Activated T-helper 1 cell treated with anti-CD3 and anti-CD28 coated beads, Interleukin-12 subunit alpha, Interleukin-12 subunit beta, Interleukin-2, Interleukin-4 antibody, amounts not matched to agents 30 ng/mL and 10 ng/mL and 1 ng/mL, durations not matched to agents 14 hours and 24 hours and 36 hours (primary cell): Measurements from ENCODE around the gene ORAI2. TPM values are rescaled to one million over a fixed set of nuclear protein-coding genes. Genes with fewer than 3 reads are reported as not detected.
A peak's percentile ranks its signal among the peaks of the same experiment; 100 is the strongest.
"Not testable (repeated sequence)": the region's sequence is repeated elsewhere in the genome, so short reads cannot be mapped to it uniquely, and the experiment has no call there.

Source experiments
- DNase-seq: peaks from one replicate; pipeline ENCODE4 v3.0.0; 2021; ENCODE audit warnings: low spot score
- H3K27ac Mint-ChIP-seq: one replicate; pipeline ENCODE4 v1.8.0; 2021; ENCODE audit warnings: mild to moderate bottlenecking, mixed read lengths
- H3K27me3 Mint-ChIP-seq: one replicate; pipeline ENCODE4 v1.8.0; 2022; ENCODE audit warnings: mild to moderate bottlenecking, moderate library complexity, mixed read lengths; ENCODE audit not compliant: insufficient read depth
- H3K36me3 Mint-ChIP-seq: one replicate; pipeline ENCODE4 v1.8.0; 2021; ENCODE audit warnings: low read depth, mixed read lengths
- H3K4me1 Mint-ChIP-seq: one replicate; pipeline ENCODE4 v1.8.0; 2021; ENCODE audit warnings: low read depth, mixed read lengths
- H3K4me3 Mint-ChIP-seq: one replicate; pipeline ENCODE4 v1.8.0; 2021; ENCODE audit warnings: mild to moderate bottlenecking, moderate library complexity, mixed read lengths
- H3K9me3 Mint-ChIP-seq: one replicate; pipeline ENCODE4 v1.8.0; 2021; ENCODE audit warnings: mixed read lengths
- intact Hi-C: fragments of 100-400 bp; cut with micrococcal nuclease; formaldehyde crosslinking; loops from one replicate; pipeline ENCODE4 v1.15.1; 2024
- total RNA-seq: library from RNA; stranded (reverse); gene quantifications from 2 replicates; pipeline ENCODE4 v1.2.3, GENCODE V29; 2022

The ORAI2 gene
- total RNA-seq, 1 donor from 2014 or later = 55.2 TPM

DNA sequence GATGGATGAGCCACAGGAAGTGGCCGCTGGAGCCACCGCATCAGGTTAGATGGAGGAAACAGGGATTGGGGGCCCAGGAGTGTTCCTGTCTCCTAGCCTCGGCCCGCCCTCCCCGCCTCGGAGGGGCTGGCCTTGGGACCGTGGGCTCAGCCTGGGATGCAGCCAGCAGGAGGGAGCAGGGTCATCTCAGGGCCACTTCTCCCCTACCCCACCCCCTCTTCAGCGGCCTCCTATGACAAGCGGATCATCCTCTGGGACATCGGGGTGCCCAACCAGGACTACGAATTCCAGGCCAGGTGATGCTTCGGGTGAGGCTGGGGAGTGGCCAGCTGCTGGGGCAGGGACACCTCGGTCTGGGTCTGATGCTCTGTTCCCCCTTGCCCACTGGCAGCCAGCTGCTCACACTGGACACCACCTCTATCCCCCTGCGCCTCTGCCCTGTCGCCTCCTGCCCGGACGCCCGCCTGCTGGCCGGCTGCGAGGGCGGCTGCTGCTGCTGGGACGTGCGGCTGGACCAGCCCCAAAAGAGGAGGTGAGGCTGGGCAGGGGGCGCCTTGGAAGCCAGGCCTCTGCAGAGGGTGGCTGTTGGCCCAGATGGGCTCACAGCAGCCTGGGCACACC lies 36.1 kb downstream of the ORAI2 start:
- Mint-ChIP-seq H3K9me3 (no peaks in the 10 kb centered on the region), H3K27me3 (no peaks in the 10 kb centered on the region), H3K4me1 (peaks cover 13% of the 10 kb centered on the region), H3K27ac (no peak overlapping the region), H3K36me3 (peaks cover 8% of the 10 kb centered on the region), H3K4me3 (no peak overlapping the region)
- no peak for DNase-seq
- intact Hi-C loops = no loop called here

DNA sequence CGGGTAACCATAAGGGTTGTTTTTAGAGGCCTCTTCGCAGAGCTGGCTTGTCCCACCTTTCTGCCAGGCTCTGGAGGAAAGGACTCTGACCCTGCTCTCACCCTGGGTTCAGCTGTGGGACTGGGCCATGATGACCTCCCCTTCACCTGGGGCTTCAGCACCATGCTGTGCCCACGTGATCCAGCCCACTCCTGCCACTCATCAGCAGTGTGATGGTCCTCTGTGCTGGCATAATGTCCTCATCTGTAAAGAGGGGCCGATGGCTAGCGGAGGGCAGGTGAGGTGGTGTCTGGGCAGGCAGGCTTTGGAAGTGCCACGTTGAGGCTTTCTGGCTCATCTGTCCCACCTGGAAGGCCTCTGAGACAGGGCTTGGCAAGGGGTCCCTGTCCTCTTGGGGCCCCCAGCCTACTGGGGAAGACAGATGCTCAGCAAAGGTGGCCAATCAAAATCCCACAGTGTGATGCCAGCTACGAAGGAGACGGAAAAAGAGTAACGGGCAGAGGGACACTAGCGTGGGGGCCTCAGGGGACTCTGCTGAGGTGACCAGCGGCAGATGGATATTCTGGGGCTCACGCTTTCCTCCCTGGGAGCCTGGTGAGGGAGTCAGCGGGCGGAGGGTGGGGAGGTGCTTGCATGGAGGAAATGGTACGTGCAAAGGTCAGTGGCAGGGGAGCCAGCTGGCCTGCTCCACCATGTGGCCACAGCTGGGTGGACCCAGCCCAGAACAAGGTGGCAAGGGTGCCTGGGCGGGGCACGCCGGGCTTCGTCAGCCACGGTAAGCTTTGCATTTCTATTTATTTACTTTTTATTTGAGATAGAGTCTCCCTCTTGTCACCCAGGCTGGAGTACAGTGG lies 36.8 kb downstream of the ORAI2 start:
- H3K27ac Mint-ChIP-seq = no peak overlapping the region
- intact Hi-C loops = no loop called here
- no peak for DNase-seq
- H3K36me3 Mint-ChIP-seq = peaks cover 8% of the 10 kb centered on the region
- no peaks in the 10 kb centered on the region for H3K27me3 Mint-ChIP-seq
- H3K4me1 Mint-ChIP-seq = peaks cover 13% of the 10 kb centered on the region
- no peak overlapping the region for H3K4me3 Mint-ChIP-seq
- no peaks in the 10 kb centered on the region for H3K9me3 Mint-ChIP-seq

DNA sequence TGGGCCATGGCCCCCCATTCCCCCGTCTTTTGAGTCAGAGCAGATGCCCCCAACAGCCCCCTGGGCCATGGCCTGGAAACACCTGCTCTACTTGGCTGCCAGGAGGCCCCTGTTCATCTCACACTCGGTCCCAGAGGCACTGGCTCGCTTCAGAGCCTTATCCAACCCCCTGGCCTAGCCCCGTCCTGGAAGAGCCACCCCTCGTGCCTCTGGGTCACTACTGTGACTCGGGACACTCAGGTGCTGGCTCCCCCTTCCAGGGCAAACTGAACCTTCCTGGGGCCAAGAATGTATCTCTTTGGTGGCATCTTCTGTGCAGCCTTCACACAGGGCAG lies 38.4 kb downstream of the ORAI2 start:
- Mint-ChIP-seq H3K4me3 (no peak overlapping the region), H3K36me3 (peaks cover 7% of the 10 kb centered on the region), H3K27me3 (no peaks in the 10 kb centered on the region), H3K27ac (no peak overlapping the region), H3K4me1 (peaks cover 4% of the 10 kb centered on the region), H3K9me3 (no peaks in the 10 kb centered on the region)
- DNase-seq = no peak
- intact Hi-C loops = no loop called here

DNA sequence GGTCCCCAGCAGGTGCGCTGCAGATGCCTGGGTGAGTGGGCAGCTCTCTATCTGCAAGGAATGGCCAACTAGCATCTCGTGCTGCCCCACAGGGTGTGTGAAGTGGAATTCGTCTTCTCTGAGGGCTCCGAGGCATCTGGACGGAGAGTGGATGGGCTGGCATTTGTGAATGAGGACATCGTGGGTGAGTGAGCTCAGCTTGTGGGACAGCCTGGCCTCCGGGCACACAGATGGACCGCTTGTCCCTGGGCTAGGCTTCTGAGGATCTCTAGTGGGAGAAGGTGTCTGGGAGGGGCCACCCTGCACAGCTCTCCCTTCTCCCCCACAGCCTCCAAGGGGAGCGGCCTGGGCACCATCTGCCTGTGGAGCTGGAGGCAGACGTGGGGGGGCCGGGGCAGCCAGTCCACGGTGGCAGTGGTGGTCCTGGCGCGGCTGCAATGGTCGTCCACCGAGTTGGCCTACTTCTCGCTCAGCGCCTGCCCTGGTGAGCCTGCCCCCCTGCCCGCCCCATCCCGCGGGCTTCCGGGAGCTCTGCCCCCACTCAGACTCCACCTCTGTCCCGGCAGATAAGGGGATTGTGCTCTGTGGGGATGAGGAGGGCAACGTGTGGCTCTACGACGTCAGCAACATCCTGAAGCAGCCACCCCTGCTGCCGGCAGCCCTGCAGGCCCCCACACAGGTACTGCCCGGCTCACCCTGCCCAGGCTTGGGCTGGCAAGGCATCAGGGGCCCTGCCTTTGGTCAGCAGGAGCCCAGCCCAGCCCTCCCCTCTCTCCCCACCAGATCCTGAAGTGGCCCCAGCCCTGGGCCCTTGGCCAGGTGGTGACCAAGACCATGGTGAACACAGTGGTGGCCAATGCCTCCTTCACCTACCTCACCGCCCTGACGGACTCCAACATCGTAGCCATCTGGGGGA lies 39.0 kb downstream of the ORAI2 start:
- H3K4me3 Mint-ChIP-seq = no peak overlapping the region

DNA sequence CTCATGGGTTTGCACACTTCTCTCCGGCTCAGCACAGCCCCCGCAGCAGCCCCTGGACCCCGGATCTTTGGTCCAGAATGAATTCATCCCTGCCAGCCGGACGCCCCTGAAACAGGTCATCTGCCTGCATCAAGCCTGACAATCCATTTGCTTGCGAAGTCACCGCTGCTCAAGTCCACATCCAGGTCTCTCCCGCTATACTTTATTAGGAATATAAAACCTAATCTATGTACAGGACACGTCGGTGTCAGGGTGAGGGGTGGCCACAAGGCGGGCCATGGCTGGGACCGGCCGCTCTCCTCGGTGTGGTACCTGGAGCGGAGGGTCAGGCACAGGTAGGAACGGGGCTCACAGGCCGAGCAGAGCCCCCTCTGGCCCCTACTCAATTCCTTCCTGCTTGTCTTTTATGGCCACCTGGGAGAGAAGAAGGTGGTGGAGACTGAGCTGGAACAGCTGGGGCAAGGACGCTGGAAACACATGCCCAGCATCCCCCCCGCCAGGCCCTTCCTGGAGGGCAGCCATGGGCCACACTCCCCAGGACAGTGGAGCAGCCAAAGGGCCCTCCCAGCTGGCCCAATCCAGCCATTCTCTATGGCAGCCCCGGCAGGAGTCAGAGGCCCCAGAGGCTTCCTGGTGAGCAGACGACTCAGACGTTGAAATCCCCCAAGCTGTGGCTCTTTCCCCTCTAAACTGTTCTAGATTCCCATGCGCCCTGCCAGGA lies 40.1 kb downstream of the ORAI2 start:
- H3K36me3 Mint-ChIP-seq = peaks cover 7% of the 10 kb centered on the region
- no peak overlapping the region for H3K4me3 Mint-ChIP-seq
- H3K27ac Mint-ChIP-seq = no peak overlapping the region
- H3K9me3 Mint-ChIP-seq = no peaks in the 10 kb centered on the region
- no peak for DNase-seq
- H3K27me3 Mint-ChIP-seq = no peaks in the 10 kb centered on the region
- no peaks in the 10 kb centered on the region for H3K4me1 Mint-ChIP-seq
- intact Hi-C loops = no loop called here

More for the DNA sequence above, 39.0 kb downstream of the ORAI2 start:
- intact Hi-C loops = no loop called here
- H3K9me3 Mint-ChIP-seq = no peaks in the 10 kb centered on the region
- no peak for DNase-seq
- no peaks in the 10 kb centered on the region for H3K4me1 Mint-ChIP-seq
- no peak overlapping the region for H3K27ac Mint-ChIP-seq
- no peaks in the 10 kb centered on the region for H3K27me3 Mint-ChIP-seq
- H3K36me3 Mint-ChIP-seq = peaks cover 7% of the 10 kb centered on the region

DNA sequence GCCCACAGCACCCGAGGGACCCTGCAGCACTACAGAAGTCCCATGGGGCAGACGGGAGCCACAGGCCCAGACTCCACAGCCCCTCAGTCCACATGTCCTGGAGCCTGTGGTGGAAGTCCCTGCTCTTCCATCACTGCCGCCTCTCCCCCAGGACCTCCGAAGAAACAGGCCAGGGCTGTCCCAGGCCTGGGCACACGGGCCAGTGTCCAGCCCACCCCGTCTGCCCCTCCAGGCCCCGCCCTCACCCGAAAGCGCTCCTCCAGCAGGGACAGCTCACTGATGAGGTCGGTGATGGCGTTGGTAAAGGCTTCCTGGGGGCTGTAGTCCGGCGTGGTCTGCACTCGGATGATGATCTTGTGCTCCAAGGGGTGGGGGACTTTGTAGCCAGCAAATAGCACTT lies 40.7 kb downstream of the ORAI2 start:
- H3K9me3 Mint-ChIP-seq, H3K36me3 Mint-ChIP-seq, DNase-seq, H3K27me3 Mint-ChIP-seq, H3K4me1 Mint-ChIP-seq, H3K27ac Mint-ChIP-seq, H3K4me3 Mint-ChIP-seq, intact Hi-C loops: not testable (repeated sequence)

DNA sequence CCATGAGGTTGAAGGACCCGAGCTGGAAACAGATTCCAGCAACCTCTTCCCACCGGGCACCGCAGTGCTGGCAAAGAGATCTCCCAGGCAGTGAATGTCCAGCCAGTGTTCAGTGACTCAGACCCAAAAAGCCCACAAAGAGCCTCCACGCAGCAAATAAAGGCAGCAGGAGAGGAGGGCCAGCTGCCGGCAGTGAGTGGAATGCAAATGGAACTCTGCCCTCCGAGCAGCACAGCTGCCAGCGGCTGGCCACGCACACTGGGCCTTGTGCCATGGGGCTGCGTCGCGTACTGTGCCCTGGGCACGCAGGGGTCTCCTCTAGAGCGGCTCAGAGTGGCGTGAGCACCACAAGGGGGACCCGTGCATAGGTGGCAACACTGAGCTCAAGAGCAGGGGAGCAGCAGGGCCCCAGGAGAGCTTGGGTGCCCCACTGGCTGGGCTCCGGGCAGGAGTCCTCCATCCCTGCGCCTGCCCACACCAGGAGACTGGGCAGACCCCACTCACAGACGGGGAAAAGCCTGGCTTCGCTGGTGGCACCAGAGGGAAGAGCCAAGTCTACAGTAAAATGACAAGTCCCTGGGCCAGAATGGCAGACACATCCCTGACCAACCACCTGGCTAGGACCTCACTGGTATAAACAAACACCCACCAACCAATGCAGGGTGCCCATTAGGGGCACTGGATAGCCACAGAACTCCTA lies 41.5 kb downstream of the ORAI2 start:
- intact Hi-C loops, H3K36me3 Mint-ChIP-seq, DNase-seq, H3K4me1 Mint-ChIP-seq, H3K27ac Mint-ChIP-seq, H3K4me3 Mint-ChIP-seq, H3K27me3 Mint-ChIP-seq, H3K9me3 Mint-ChIP-seq: not testable (repeated sequence)

DNA sequence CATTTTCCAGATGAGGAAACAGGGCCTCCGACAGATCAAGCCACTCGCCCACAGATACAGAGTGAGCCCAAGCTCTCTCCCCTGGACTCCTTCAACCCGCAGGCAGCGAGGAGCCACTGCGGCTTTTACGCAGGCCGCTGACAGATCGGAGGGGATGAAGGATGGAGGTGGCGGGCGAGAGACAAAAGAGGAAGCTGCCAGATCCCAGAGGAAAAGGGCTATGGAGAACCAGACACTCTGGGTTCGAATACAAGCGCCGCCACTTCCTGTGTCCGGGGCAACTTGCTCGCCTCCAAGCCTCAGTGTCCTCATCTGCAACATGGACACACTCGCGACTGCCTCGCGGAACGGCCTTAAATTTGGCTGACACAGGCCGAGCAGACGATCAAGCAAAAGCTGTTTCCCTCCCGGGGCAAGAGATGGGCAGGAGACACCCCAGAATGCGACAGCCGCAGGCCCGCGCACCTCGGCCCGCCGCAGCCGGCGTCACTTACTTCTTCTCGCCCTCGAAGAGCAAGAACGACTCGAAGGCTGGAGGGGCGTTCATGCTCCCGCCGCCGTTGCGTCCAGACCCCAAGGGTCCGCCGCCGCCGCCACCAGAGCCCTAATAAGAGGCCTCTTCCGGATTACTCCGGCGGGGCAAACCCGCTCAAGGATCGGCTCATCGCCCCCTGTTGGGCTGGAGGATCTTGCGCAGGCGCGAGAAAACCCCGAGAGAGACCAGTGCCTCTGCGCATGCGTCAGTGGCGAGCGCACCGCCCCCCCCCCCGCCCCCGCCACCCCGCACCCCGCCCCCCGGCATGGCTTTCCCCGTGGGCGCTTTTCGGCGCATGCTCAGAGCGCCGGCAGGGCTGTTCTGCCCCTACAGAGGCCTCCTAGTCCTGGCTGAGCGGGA lies 45.2 kb downstream of the ORAI2 start, which contains the start of gene POLR2J:
TSS of gene POLR2J (minus strand) at position 609 of the 895 bp plus-strand sequence. CDS start at position 547, 62 bp downstream.
- H3K27me3 Mint-ChIP-seq, intact Hi-C loops, H3K9me3 Mint-ChIP-seq, H3K36me3 Mint-ChIP-seq, H3K4me1 Mint-ChIP-seq: not testable (repeated sequence)
- Mint-ChIP-seq H3K27ac (peak within 1 kb of the TSS; percentile 52), H3K4me3 (peak within 1 kb of the TSS; percentile 87)
- peak; percentile 86 for DNase-seq

DNA sequence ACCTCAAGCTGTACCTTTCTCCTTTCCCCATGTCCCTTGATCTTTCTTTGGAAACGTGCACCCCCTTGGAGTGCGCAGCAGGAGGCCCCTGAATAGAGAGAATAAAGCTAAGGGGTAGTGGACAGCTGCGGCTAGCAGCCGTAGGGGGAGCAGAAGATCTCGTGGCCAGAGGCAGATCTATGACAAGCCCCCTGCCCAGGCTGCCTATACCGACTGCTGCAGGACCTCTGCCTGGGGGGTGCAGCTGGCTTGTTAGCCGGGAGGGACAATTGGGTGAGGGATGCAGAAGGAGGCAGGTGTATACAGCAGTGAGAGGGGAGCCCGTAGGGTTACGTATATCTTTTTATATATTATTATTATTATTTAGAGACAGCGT lies 45.8 kb downstream of the ORAI2 start:
- intact Hi-C loops, DNase-seq, H3K4me3 Mint-ChIP-seq, H3K4me1 Mint-ChIP-seq, H3K27ac Mint-ChIP-seq, H3K36me3 Mint-ChIP-seq, H3K27me3 Mint-ChIP-seq, H3K9me3 Mint-ChIP-seq: not testable (repeated sequence)

DNA sequence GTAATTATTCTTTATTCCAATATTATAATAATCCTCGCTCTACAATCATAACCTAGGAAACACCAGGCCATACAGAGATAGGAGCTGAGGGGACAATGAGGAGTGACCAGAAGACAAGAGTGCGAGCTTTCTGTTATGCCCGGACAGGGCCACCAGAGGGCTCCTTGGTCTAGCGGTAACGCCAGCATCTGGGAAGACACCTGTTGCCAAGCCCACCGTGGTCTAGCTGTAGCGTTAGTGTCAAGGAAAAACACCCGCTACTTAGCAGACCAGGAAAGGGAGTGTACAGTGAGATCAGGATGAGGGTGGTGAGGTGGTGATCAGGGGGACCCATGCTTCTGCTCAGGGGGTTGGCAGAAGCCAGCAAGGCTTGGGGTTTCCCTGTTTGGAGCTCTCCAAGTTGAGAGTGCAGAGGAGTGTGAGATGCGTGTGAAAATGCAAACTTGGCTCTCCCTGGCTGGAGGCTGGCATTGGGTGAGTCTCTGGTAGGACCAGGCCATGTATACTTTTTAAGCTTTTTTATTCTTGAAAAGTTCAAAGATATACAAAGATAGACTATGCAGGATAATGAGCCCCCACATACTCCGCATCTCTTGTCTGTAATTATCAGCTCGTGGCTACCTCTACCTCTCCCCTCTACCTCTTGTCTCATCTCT lies 46.7 kb downstream of the ORAI2 start:
- H3K4me3 Mint-ChIP-seq, H3K27me3 Mint-ChIP-seq, intact Hi-C loops, H3K9me3 Mint-ChIP-seq, H3K4me1 Mint-ChIP-seq, H3K27ac Mint-ChIP-seq, H3K36me3 Mint-ChIP-seq: not testable (repeated sequence)
- DNase-seq = peak; percentile 2

DNA sequence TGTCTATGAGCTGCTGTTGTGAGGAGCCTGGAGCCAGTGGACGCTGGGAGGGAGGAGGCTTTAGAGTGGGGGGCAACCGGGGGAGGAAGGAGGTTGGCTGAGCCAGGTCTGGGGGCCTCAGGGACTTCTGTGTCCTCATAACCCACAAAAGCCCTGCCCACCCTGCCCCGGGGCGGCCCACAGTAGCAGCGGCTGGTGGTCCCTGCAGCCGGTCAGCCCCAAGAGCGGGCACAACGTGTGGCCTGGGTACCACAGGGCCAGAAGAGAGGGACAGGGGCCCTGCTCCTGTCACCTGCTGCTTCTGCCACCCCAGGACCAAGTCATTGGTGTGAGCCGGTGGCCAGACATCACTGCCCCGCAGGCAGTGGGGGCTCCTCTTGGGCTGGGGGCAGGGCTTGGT lies 48.6 kb downstream of the ORAI2 start:
- H3K36me3 Mint-ChIP-seq, H3K27me3 Mint-ChIP-seq, intact Hi-C loops, H3K27ac Mint-ChIP-seq, H3K9me3 Mint-ChIP-seq, DNase-seq, H3K4me3 Mint-ChIP-seq, H3K4me1 Mint-ChIP-seq: not testable (repeated sequence)
